H1 (cell line): ENCODE data around the gene SRGAP3. TPM values are rescaled to one million over a fixed set of nuclear protein-coding genes. Genes with fewer than 3 reads are reported as not detected.

ENCODE experiments used
- CTCF ChIA-PET: fragments of 300-600 bp; sonication (Branson Sonifier 250); formaldehyde crosslinking; loops from one replicate; lab custom pipeline; 2021; ENCODE audit not compliant: partially characterized antibody; lab: Charles Lee
- POLR2A ChIA-PET: fragments of 300-600 bp; sonication (Branson Sonifier 250); formaldehyde crosslinking; loops from one replicate; lab custom pipeline; 2021; ENCODE audit warnings: inconsistent platforms; ENCODE audit not compliant: partially characterized antibody; lab: Charles Lee
- DNase-seq, 2 experiments: peaks; one replicate each; pipeline versions ENCODE4 v3.0.0 to v3.0.0-alpha.2; 2010 to 2022; ENCODE audit warnings: low spot score in 2 of 2, low read depth in 1 of 2, mixed read lengths in 1 of 2
- FAIRE-seq: peaks from 2 replicates; lab custom pipeline; 2011; peaks lifted over from hg19 to GRCh38; lab: Jason Lieb, UNC
- H2AFZ ChIP-seq: 2 replicates; pipeline ENCODE4 v1.8.1; 2012; ENCODE audit warnings: low read length, inconsistent platforms
- H2AK5ac ChIP-seq: 2 replicates; pipeline ENCODE4 v1.6.1; 2013; ENCODE audit warnings: low read depth, low read length
- H2BK120ac ChIP-seq: replicated peaks from 2 replicates; pipeline ENCODE3; 2013; ENCODE audit warnings: low read depth, low read length, inconsistent platforms
- H2BK12ac ChIP-seq: 2 replicates; pipeline ENCODE4 v1.6.1; 2013; ENCODE audit warnings: low read depth, low read length
- H2BK15ac ChIP-seq: 2 replicates; pipeline ENCODE4 v1.6.1; 2013; ENCODE audit warnings: low read length
- H2BK20ac ChIP-seq: 2 replicates; pipeline ENCODE4 v1.6.1; 2013; ENCODE audit warnings: low read length
- H2BK5ac ChIP-seq: 2 replicates; pipeline ENCODE4 v1.6.1; 2013; ENCODE audit warnings: low read depth, low read length
- H3K14ac ChIP-seq: 2 replicates; pipeline ENCODE4 v1.6.1; 2013; ENCODE audit warnings: inconsistent platforms; ENCODE audit not compliant: insufficient read length
- H3K18ac ChIP-seq: 2 replicates; pipeline ENCODE4 v1.6.1; 2013; ENCODE audit warnings: low read length; ENCODE audit errors: extremely low read depth
- H3K23ac ChIP-seq: 2 replicates; pipeline ENCODE4 v1.6.1; 2013; ENCODE audit warnings: inconsistent platforms; ENCODE audit not compliant: insufficient read length
- H3K23me2 ChIP-seq: 2 replicates; pipeline ENCODE4 v1.6.1; 2013; ENCODE audit warnings: low read depth, low read length
- H3K27ac ChIP-seq: 2 replicates; pipeline ENCODE4 v1.6.1; 2011; ENCODE audit warnings: low read depth, low read length, inconsistent platforms
- H3K27me3 ChIP-seq, 4 experiments: replicated peaks in 1 of 4; 1 replicate in 1 of 4; 2 replicates in 3 of 4; pipeline versions ENCODE4 v1.6.1 to v1.8.1; 2011 to 2013; ENCODE audit warnings: low read length in 3 of 4, mild to moderate bottlenecking in 3 of 4, inconsistent platforms in 2 of 4, mixed read lengths in 2 of 4, moderate library complexity in 1 of 4; ENCODE audit not compliant: control insufficient read depth in 3 of 4, insufficient read depth in 3 of 4; ENCODE audit errors: extremely low read depth in 1 of 4
- H3K36me3 ChIP-seq, 4 experiments: 2 replicates each; pipeline versions ENCODE4 v1.6.1 to v1.8.1; 2011 to 2013; ENCODE audit warnings: mild to moderate bottlenecking in 4 of 4, low read length in 3 of 4, moderate library complexity in 2 of 4, control low read depth in 1 of 4, inconsistent platforms in 1 of 4; ENCODE audit not compliant: insufficient read depth in 4 of 4, control insufficient read depth in 2 of 4
- H3K4ac ChIP-seq: replicated peaks from 2 replicates; pipeline ENCODE3; 2013; ENCODE audit warnings: low read length, low read depth, mixed read lengths, inconsistent platforms; ENCODE audit not compliant: insufficient read length
- H3K4me1 ChIP-seq, 4 experiments: replicated peaks in 1 of 4; 1 replicate in 1 of 4; 2 replicates in 3 of 4; pipeline versions ENCODE4 v1.6.1 to v1.8.1; 2011 to 2013; ENCODE audit warnings: low read length in 3 of 4, inconsistent platforms in 2 of 4, mixed read lengths in 1 of 4; ENCODE audit not compliant: insufficient read depth in 4 of 4, control insufficient read depth in 3 of 4
- H3K4me2 ChIP-seq, 2 experiments: 2 replicates each; pipeline versions ENCODE4 v1.6.1 to v1.8.1; 2011 to 2013; ENCODE audit warnings: low read depth in 2 of 2, low read length in 2 of 2, control low read depth in 1 of 2, inconsistent platforms in 1 of 2, mild to moderate bottlenecking in 1 of 2; ENCODE audit not compliant: insufficient read depth in 1 of 2
- H3K4me3 ChIP-seq, 4 experiments: fragments of 200-600, 300-600 bp in 1 of 4; sonication (generic), shearing (Covaris generic), sonication (Bioruptor Twin) in 1 of 4; 2 replicates each; pipeline versions ENCODE4 v1.5.1 to v1.8.1; 2011 to 2016; ENCODE audit warnings: low read length in 4 of 4, low read depth in 3 of 4, control low read depth in 2 of 4, inconsistent platforms in 2 of 4, mild to moderate bottlenecking in 2 of 4, mixed read lengths in 1 of 4, moderate library complexity in 1 of 4; ENCODE audit not compliant: insufficient read depth in 2 of 4; ENCODE audit errors: extremely low read depth in 1 of 4
- H3K56ac ChIP-seq: replicated peaks from 2 replicates; pipeline ENCODE3; 2013; ENCODE audit warnings: low read depth, mild to moderate bottlenecking, mixed read lengths, low read length, inconsistent platforms; ENCODE audit not compliant: insufficient read length
- H3K79me1 ChIP-seq: 2 replicates; pipeline ENCODE4 v1.6.1; 2013; ENCODE audit warnings: low read depth, low read length, control low read depth
- H3K79me2 ChIP-seq, 2 experiments: 2 replicates each; pipeline versions ENCODE4 v1.6.1 to v1.8.1; 2012 to 2013; ENCODE audit warnings: low read length in 2 of 2, mild to moderate bottlenecking in 2 of 2, inconsistent platforms in 1 of 2; ENCODE audit not compliant: insufficient read depth in 2 of 2, control insufficient read depth in 1 of 2
- H3K9ac ChIP-seq, 4 experiments: replicated peaks in 1 of 4; 1 replicate in 1 of 4; 2 replicates in 3 of 4; pipeline versions ENCODE4 v1.6.1 to v1.8.1; 2011 to 2013; ENCODE audit warnings: low read depth in 3 of 4, low read length in 3 of 4, control low read depth in 2 of 4, mild to moderate bottlenecking in 2 of 4, moderate library complexity in 2 of 4, inconsistent platforms in 1 of 4; ENCODE audit errors: extremely low read depth in 1 of 4
- H3K9me3 ChIP-seq, 2 experiments: 2 replicates each; pipeline versions ENCODE4 v1.6.1 to v1.8.1; 2012 to 2013; ENCODE audit warnings: mild to moderate bottlenecking in 2 of 2, moderate library complexity in 2 of 2, control low read depth in 1 of 2, inconsistent platforms in 1 of 2, low read depth in 1 of 2, low read length in 1 of 2, mixed read lengths in 1 of 2; ENCODE audit not compliant: insufficient read depth in 2 of 2
- H4K20me1 ChIP-seq, 2 experiments: replicated peaks in 1 of 2; 2 replicates each; pipeline versions ENCODE3 to v1.8.1; 2011 to 2013; ENCODE audit warnings: inconsistent platforms in 2 of 2, low read length in 2 of 2, mild to moderate bottlenecking in 1 of 2; ENCODE audit not compliant: insufficient read depth in 2 of 2, control insufficient read depth in 1 of 2
- H4K5ac ChIP-seq: 2 replicates; pipeline ENCODE4 v1.6.1; 2013; ENCODE audit warnings: low read length, low read depth, mixed read lengths, inconsistent platforms; ENCODE audit not compliant: insufficient read length
- H4K8ac ChIP-seq: 2 replicates; pipeline ENCODE4 v1.8.0; 2013; ENCODE audit warnings: mild to moderate bottlenecking, moderate library complexity, low read length, inconsistent platforms; ENCODE audit not compliant: insufficient read depth; ENCODE audit errors: extremely low read depth
- H4K91ac ChIP-seq: replicated peaks from 2 replicates; pipeline ENCODE3; 2013; ENCODE audit warnings: low read length, mixed read lengths, inconsistent platforms; ENCODE audit not compliant: insufficient read length
- BRCA1 ChIP-seq: IDR thresholded peaks from 2 replicates; pipeline ENCODE4 v1.6.1; 2012; ENCODE audit warnings: low read depth, low read length, improper control_type of control experiment
- GABPA ChIP-seq: IDR thresholded peaks from 2 replicates; pipeline ENCODE4 v1.6.1; 2011; ENCODE audit warnings: mild to moderate bottlenecking, low read length, moderate library complexity, borderline replicate concordance; ENCODE audit not compliant: insufficient read depth
- SIX5 ChIP-seq: IDR thresholded peaks from 2 replicates; pipeline ENCODE4 v1.6.1; 2011; ENCODE audit warnings: mild to moderate bottlenecking, low read depth, low read length
- TCF12 ChIP-seq: IDR thresholded peaks from 2 replicates; pipeline ENCODE4 v1.6.1; 2011; ENCODE audit warnings: low read depth, mild to moderate bottlenecking, low read length
- WGBS, 2 experiments: shearing (Covaris generic) in 1 of 2; methylation state at CpG; one replicate each; pipeline versions ENCODE4 v1.1.6 to v1.1.7; 2013 to 2015; ENCODE audit warnings: low lambda C conversion rate in 2 of 2, mixed read lengths in 2 of 2, inconsistent platforms in 1 of 2, low coverage in 1 of 2, missing lambda C conversion rate in 1 of 2; ENCODE audit not compliant: insufficient replicate concordance in 2 of 2, insufficient coverage in 1 of 2, insufficient read length in 1 of 2; ENCODE audit errors: extremely low coverage in 1 of 2, missing lambda C conversion rate in 1 of 2; 5-methylcytosine and 5-hydroxymethylcytosine counted together
- polyA plus RNA-seq, 7 experiments: library from polyadenylated mRNA; depleted of rRNA in 3 of 7; stranded (reverse) in 5 of 7; unstranded in 2 of 7; fragments of >200 nt in 5 of 7; fragments of 200-250 nt in 2 of 7; gene quantifications; 1 replicate in 5 of 7; 2 replicates in 1 of 7; 4 replicates in 1 of 7; pipeline versions ENCODE4 v1.2.1 to v1.2.3, GENCODE V29; 2011 to 2013; ENCODE audit warnings: missing spikeins in 2 of 7, mixed read lengths in 2 of 7
- total RNA-seq: library from RNA; stranded (reverse); fragmentation: NEBNext Ultra II Directional; extraction: Animal tissue kit (Norgen Biotek cat#: 25700); gene quantifications from 2 replicates; pipeline ENCODE4 v1.2.1, GENCODE V29; 2021
- TF ChIP-seq, protein P1 (sequence below): IDR thresholded peaks from 2 replicates; pipeline ENCODE4 v1.6.1; 2012; ENCODE audit warnings: low read length, inconsistent platforms
- TF ChIP-seq, protein P2 (sequence below), 3 experiments: IDR thresholded peaks; 1 replicate in 2 of 3; 2 replicates in 1 of 3; pipeline versions ENCODE4 v1.5.1 to v1.6.1; 2011; ENCODE audit warnings: low read length in 3 of 3, mild to moderate bottlenecking in 3 of 3, inconsistent platforms in 2 of 3, low read depth in 1 of 3, moderate library complexity in 1 of 3; ENCODE audit not compliant: insufficient read depth in 1 of 3; ENCODE audit errors: control extremely low read depth in 1 of 3

SRGAP3 gene
- total and polyA plus RNA-seq, 2 of the 8 experiments (the other 6 are each of a cell fraction or from before 2014, with no cell fraction given): 5.8 to 11.4 TPM

DNA sequence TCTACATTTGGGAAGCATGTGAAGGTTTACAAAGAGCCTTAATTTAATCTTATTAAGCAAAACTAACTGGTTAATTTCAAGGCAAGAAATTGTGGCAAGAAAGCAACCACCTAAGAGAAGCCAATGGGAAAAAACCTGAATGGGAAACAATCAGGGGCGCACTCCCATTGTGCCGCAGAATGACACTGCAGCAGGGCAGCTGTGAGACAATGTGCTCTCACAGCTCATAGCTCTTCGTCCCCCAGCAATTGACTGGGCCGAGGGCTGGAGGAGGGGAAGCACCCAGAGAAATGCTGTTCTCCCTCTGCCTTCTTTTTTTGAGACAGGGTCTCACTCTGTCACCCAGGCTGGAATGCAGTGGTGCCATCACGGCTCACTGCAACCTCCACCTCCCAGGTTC lies 192.9 kb downstream of the SRGAP3 start:
- H3K56ac ChIP-seq: no peak overlapping the region
- H3K79me1 ChIP-seq: no peaks in the 10 kb centered on the region
- no peak overlapping the region for H4K8ac ChIP-seq
- no peak overlapping the region for H4K91ac ChIP-seq
- no peaks in the 10 kb centered on the region for H3K9me3 ChIP-seq
- no peak overlapping the region for H2BK12ac ChIP-seq
- H2AFZ ChIP-seq: no peak overlapping the region
- H3K23ac ChIP-seq: no peak overlapping the region
- H3K9ac ChIP-seq: no peak overlapping the region
- H3K27ac ChIP-seq: no peak overlapping the region
- H3K23me2 ChIP-seq: no peaks in the 10 kb centered on the region
- no peak overlapping the region for H2BK120ac ChIP-seq
- H2BK20ac ChIP-seq: no peak overlapping the region
- no peaks in the 10 kb centered on the region for H4K20me1 ChIP-seq
- H3K79me2 ChIP-seq: no peaks in the 10 kb centered on the region
- H3K18ac ChIP-seq: no peak overlapping the region
- no peak overlapping the region for H2AK5ac ChIP-seq
- WGBS, 2 experiments: 74% methylated on average over 5 of the region's 5 CpGs; no CpG with 5 or more reads in 1 of the 2 experiments
- H3K36me3 ChIP-seq: peaks cover 0 to 2% (median 0%) of the 10 kb centered on the region in 4 experiments; a peak in 1 of 8 replicates
- TF ChIP-seq GABPA: no peak
- TF ChIP-seq BRCA1: no peak
- no peak for TF ChIP-seq SIX5
- TF ChIP-seq, protein P1, sequence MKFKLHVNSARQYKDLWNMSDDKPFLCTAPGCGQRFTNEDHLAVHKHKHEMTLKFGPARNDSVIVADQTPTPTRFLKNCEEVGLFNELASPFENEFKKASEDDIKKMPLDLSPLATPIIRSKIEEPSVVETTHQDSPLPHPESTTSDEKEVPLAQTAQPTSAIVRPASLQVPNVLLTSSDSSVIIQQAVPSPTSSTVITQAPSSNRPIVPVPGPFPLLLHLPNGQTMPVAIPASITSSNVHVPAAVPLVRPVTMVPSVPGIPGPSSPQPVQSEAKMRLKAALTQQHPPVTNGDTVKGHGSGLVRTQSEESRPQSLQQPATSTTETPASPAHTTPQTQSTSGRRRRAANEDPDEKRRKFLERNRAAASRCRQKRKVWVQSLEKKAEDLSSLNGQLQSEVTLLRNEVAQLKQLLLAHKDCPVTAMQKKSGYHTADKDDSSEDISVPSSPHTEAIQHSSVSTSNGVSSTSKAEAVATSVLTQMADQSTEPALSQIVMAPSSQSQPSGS: no peak
- no peak for TF ChIP-seq TCF12
- TF ChIP-seq, protein P2, sequence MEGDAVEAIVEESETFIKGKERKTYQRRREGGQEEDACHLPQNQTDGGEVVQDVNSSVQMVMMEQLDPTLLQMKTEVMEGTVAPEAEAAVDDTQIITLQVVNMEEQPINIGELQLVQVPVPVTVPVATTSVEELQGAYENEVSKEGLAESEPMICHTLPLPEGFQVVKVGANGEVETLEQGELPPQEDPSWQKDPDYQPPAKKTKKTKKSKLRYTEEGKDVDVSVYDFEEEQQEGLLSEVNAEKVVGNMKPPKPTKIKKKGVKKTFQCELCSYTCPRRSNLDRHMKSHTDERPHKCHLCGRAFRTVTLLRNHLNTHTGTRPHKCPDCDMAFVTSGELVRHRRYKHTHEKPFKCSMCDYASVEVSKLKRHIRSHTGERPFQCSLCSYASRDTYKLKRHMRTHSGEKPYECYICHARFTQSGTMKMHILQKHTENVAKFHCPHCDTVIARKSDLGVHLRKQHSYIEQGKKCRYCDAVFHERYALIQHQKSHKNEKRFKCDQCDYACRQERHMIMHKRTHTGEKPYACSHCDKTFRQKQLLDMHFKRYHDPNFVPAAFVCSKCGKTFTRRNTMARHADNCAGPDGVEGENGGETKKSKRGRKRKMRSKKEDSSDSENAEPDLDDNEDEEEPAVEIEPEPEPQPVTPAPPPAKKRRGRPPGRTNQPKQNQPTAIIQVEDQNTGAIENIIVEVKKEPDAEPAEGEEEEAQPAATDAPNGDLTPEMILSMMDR (IDR thresholded peaks at IDR 0.05; ENCODE audit: control extremely low read depth in 1 of 3, insufficient read depth in 1 of 3, low read depth in 1 of 3, low read length in 3 of 3): no peak
- TF ChIP-seq, all 59 proteins: peak for 0
- no peak overlapping the region for H2BK15ac ChIP-seq
- no peak for DNase-seq
- no peak overlapping the region for H3K4me2 ChIP-seq
- H3K4me3 ChIP-seq: no peak overlapping the region
- POLR2A ChIA-PET: no interaction called here
- H3K14ac ChIP-seq: no peak overlapping the region
- CTCF ChIA-PET: interaction anchor here (0.7 to 7.9 kb wide), 7 partner anchors 8 to 211 kb away, joined by 3 to 56 read pairs (median 3); no protein-coding TSS in a partner anchor
- H3K27me3 ChIP-seq: no peaks in the 10 kb centered on the region
- H2BK5ac ChIP-seq: no peak overlapping the region
- no peak overlapping the region for H3K4ac ChIP-seq
- no peak for FAIRE-seq
- H4K5ac ChIP-seq: no peak overlapping the region
- H3K4me1 ChIP-seq: 0 out of 7 replicates have a peak, but pooled peaks cover 0 to 2% (median 0%) of the 10 kb centered on the region in 4 experiments
